ENCODE measurements around the gene LGI2. TPM values are rescaled to one million over a fixed set of nuclear protein-coding genes. Genes with fewer than 3 reads are reported as not detected.

LGI2 gene
- polyA plus RNA-seq, 1 donor from 2014 or later, result 10.3 TPM

DNA sequence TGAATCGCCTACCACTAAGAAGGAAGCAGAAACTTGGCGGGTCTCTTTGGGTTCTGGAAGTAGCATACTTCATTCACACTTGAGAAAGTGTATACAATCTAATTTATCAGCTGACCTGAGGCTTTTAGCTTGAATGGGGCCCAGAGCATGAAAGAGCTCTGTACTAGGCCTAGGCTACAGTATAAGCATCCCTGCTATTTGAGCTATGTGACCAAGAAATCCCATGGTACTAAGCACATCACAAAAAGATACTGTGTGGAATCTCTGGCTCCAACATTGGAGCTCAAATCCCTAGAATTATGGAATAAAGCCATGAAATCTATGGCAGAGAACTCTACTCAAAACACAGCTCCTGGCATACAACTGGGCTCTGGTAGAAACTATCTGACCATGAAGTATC lies 74.0 kb downstream of the LGI2 start:
- Histone ChIP-seq H3K36me3 (ENCODE audit: insufficient read depth, low read length) (no peaks in the 10 kb centered on the region), H4K20me1 (ENCODE audit: insufficient read depth) (no peaks in the 10 kb centered on the region), H3K4me2 (ENCODE audit: low read length) (no peak overlapping the region), H3K27ac (ENCODE audit: low read length) (no peak overlapping the region), H3K79me2 (replicated peaks; ENCODE audit: insufficient read depth, low read length) (no peaks in the 10 kb centered on the region), H3K9me3 (ENCODE audit: low read length) (no peaks in the 10 kb centered on the region), H3F3A (ENCODE audit: insufficient read depth, low read length, poor library complexity, severe bottlenecking) (no peaks in the 10 kb centered on the region), H3K4me3 (ENCODE audit: low read length) (no peak overlapping the region), H2AFZ (ENCODE audit: low read depth, low read length) (no peak overlapping the region), H3K27me3 (ENCODE audit: insufficient read depth, low read depth, low read length) (no peaks in the 10 kb centered on the region), H3K9ac (ENCODE audit: low read length) (no peak overlapping the region), H3K9me2 (ENCODE audit: insufficient read depth, low read length) (no peaks in the 10 kb centered on the region)
- TF ChIP-seq POLR2AphosphoS5 (IDR thresholded peaks at IDR 0.05) (no peak), EZH2 (IDR thresholded peaks at IDR 0.05; ENCODE audit: borderline replicate concordance, insufficient read depth, low read length, poor library complexity, severe bottlenecking) (no peak), EP300 (conservative IDR thresholded peaks at IDR 0.05; ENCODE audit: poor library complexity, severe bottlenecking) (no peak), MXI1 (conservative IDR thresholded peaks at IDR 0.05; ENCODE audit: poor library complexity, severe bottlenecking) (no peak), SMC3 (conservative IDR thresholded peaks at IDR 0.05; ENCODE audit: poor library complexity) (no peak), RAD21 (conservative IDR thresholded peaks at IDR 0.05) (no peak), TAF1 (IDR thresholded peaks at IDR 0.05; ENCODE audit: low read depth) (no peak)
- TF ChIP-seq, protein P1, sequence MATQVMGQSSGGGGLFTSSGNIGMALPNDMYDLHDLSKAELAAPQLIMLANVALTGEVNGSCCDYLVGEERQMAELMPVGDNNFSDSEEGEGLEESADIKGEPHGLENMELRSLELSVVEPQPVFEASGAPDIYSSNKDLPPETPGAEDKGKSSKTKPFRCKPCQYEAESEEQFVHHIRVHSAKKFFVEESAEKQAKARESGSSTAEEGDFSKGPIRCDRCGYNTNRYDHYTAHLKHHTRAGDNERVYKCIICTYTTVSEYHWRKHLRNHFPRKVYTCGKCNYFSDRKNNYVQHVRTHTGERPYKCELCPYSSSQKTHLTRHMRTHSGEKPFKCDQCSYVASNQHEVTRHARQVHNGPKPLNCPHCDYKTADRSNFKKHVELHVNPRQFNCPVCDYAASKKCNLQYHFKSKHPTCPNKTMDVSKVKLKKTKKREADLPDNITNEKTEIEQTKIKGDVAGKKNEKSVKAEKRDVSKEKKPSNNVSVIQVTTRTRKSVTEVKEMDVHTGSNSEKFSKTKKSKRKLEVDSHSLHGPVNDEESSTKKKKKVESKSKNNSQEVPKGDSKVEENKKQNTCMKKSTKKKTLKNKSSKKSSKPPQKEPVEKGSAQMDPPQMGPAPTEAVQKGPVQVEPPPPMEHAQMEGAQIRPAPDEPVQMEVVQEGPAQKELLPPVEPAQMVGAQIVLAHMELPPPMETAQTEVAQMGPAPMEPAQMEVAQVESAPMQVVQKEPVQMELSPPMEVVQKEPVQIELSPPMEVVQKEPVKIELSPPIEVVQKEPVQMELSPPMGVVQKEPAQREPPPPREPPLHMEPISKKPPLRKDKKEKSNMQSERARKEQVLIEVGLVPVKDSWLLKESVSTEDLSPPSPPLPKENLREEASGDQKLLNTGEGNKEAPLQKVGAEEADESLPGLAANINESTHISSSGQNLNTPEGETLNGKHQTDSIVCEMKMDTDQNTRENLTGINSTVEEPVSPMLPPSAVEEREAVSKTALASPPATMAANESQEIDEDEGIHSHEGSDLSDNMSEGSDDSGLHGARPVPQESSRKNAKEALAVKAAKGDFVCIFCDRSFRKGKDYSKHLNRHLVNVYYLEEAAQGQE (IDR thresholded peaks at IDR 0.05; ENCODE audit: borderline replicate concordance), result no peak
- TF ChIP-seq, protein P2, sequence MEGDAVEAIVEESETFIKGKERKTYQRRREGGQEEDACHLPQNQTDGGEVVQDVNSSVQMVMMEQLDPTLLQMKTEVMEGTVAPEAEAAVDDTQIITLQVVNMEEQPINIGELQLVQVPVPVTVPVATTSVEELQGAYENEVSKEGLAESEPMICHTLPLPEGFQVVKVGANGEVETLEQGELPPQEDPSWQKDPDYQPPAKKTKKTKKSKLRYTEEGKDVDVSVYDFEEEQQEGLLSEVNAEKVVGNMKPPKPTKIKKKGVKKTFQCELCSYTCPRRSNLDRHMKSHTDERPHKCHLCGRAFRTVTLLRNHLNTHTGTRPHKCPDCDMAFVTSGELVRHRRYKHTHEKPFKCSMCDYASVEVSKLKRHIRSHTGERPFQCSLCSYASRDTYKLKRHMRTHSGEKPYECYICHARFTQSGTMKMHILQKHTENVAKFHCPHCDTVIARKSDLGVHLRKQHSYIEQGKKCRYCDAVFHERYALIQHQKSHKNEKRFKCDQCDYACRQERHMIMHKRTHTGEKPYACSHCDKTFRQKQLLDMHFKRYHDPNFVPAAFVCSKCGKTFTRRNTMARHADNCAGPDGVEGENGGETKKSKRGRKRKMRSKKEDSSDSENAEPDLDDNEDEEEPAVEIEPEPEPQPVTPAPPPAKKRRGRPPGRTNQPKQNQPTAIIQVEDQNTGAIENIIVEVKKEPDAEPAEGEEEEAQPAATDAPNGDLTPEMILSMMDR (IDR thresholded peaks at IDR 0.05; ENCODE audit: poor library complexity, severe bottlenecking), result no peak

DNA sequence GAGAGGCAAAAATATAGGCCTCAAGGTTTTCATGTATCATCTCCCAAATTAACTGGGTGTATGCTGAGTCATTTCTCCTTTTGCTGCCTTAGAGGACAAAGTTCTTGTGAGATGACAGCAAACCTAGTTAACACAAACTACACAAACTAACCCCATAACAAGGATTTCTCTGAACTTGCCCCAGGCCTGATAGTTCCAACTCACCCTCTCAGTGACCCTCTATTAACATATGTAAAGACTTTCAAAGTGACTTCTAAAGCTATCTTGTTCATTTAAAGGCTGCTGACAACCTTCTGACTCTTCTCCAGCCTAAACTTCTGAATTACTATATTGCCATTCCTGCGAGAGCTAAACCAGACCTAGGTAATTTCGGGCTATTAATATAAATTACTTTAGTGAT lies 74.7 kb downstream of the LGI2 start:
- Histone ChIP-seq H3K9me3 (ENCODE audit: low read length) (no peaks in the 10 kb centered on the region), H3K9me2 (ENCODE audit: insufficient read depth, low read length) (no peaks in the 10 kb centered on the region), H3K79me2 (replicated peaks; ENCODE audit: insufficient read depth, low read length) (no peaks in the 10 kb centered on the region), H3F3A (ENCODE audit: insufficient read depth, low read length, poor library complexity, severe bottlenecking) (no peaks in the 10 kb centered on the region), H3K4me2 (ENCODE audit: low read length) (no peak overlapping the region), H3K27ac (ENCODE audit: low read length) (no peak overlapping the region), H3K4me3 (ENCODE audit: low read length) (no peak overlapping the region), H4K20me1 (ENCODE audit: insufficient read depth) (no peaks in the 10 kb centered on the region), H2AFZ (ENCODE audit: low read depth, low read length) (no peak overlapping the region), H3K27me3 (ENCODE audit: insufficient read depth, low read depth, low read length) (no peaks in the 10 kb centered on the region), H3K36me3 (ENCODE audit: insufficient read depth, low read length) (no peaks in the 10 kb centered on the region), H3K9ac (ENCODE audit: low read length) (no peak overlapping the region)
- TF ChIP-seq EP300 (conservative IDR thresholded peaks at IDR 0.05; ENCODE audit: poor library complexity, severe bottlenecking) (no peak), RAD21 (conservative IDR thresholded peaks at IDR 0.05) (no peak), MXI1 (conservative IDR thresholded peaks at IDR 0.05; ENCODE audit: poor library complexity, severe bottlenecking) (no peak), TAF1 (IDR thresholded peaks at IDR 0.05; ENCODE audit: low read depth) (no peak)

Measured in neural cell (in vitro differentiated cells).